IPS-18a (cell line): ENCODE data around the gene PCCA.
A peak's percentile ranks its signal among the peaks of the same experiment; 100 is the strongest.
"Not testable (repeated sequence)": the region's sequence is repeated elsewhere in the genome, so short reads cannot be mapped to it uniquely, and the experiment has no call there.

Source experiments
- H3K27ac ChIP-seq: one replicate; pipeline ENCODE4 v1.5.1; 2013; ENCODE audit warnings: low read length
- H3K27me3 ChIP-seq: one replicate; pipeline ENCODE4 v1.6.1; 2013; ENCODE audit warnings: mild to moderate bottlenecking, low read length; ENCODE audit not compliant: control insufficient read depth, insufficient read depth
- H3K36me3 ChIP-seq: one replicate; pipeline ENCODE4 v1.6.1; 2013; ENCODE audit warnings: low read depth, low read length; ENCODE audit not compliant: control insufficient read depth
- H3K4me1 ChIP-seq: one replicate; pipeline ENCODE4 v1.6.1; 2013; ENCODE audit warnings: low read depth, low read length; ENCODE audit not compliant: control insufficient read depth
- H3K4me3 ChIP-seq: one replicate; pipeline ENCODE4 v1.5.1; 2013; ENCODE audit warnings: low read length
- H3K9ac ChIP-seq: one replicate; pipeline ENCODE4 v1.6.1; 2013; ENCODE audit warnings: mild to moderate bottlenecking, low read length, moderate library complexity
- H3K9me3 ChIP-seq: one replicate; pipeline ENCODE4 v1.6.1; 2013; ENCODE audit warnings: low read depth, low read length; ENCODE audit not compliant: control insufficient read depth

Gene PCCA

DNA sequence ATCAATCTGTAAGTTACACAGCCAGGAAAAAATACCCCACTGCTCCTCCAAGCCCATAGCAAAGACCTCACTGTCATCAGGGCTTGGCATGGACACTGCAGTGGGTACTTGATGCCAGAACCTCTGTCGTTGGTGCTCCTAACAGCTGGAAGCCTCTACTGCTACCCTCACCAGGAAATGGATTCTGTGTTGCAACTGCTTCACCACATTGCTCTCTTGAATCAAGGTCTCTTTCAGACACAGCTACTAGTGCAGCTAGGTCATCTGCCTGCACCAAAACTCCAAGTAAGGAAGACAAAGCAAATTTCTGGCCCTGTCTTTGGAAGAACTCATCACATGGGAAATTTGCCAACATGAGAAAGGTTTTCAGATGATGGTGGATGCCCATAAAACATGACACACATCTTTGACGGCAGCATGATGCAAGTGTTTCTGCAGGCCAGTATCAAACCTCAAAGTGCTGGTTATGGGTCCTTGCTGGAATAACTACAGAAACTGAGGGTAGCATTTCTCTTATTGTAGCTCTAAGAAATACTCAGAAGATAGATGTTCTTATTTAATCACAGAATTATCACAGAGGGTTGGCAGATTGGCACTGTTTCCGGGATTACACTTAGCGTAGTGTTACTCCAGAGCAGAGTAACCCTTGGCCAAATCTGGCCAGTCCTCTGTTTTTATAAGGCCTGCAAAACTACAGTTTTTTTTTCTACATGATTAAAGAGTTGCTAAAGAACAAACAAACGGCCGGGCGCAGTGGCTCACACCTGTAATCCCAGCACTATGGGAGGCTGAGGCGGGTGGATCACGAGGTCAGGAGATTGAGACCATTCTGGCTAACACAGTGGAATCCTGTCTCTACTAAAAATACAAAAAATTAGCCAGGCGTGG, 12.9 kb upstream of the PCCA start:
- no peaks in the 10 kb centered on the region for H3K36me3 ChIP-seq

DNA sequence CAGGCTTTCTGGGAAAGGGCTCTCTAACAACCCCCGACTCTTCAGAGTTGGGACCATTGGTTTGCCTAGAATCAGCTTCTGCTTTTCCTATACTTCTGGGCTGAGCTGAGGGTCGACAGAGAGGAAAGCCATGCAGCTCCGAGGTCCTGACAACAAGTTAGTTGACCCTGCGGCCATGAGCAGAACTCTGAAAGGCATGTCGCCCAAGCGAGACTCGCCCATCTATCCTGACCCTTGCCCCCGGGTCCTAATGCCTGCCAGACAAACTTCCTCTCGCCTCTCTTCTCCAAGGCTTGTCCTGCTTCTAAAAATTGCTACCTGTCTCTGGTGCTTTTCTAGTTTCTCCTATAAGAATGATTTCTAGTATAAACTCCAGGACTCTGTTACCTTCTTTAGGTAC, 9.9 kb upstream of the PCCA start:
- not testable (repeated sequence) for H3K27me3 ChIP-seq, H3K9me3 ChIP-seq, H3K9ac ChIP-seq, H3K36me3 ChIP-seq, H3K27ac ChIP-seq
- Histone ChIP-seq H3K4me3 (peak overlapping the region; percentile 57), H3K4me1 (peaks cover 12% of the 10 kb centered on the region)

More for the DNA sequence above, 12.9 kb upstream of the PCCA start:
- no peak overlapping the region for H3K27ac ChIP-seq
- no peaks in the 10 kb centered on the region for H3K9me3 ChIP-seq
- H3K4me3 ChIP-seq = no peak overlapping the region
- no peaks in the 10 kb centered on the region for H3K27me3 ChIP-seq
- peaks cover 12% of the 10 kb centered on the region for H3K4me1 ChIP-seq
- no peak overlapping the region for H3K9ac ChIP-seq

DNA sequence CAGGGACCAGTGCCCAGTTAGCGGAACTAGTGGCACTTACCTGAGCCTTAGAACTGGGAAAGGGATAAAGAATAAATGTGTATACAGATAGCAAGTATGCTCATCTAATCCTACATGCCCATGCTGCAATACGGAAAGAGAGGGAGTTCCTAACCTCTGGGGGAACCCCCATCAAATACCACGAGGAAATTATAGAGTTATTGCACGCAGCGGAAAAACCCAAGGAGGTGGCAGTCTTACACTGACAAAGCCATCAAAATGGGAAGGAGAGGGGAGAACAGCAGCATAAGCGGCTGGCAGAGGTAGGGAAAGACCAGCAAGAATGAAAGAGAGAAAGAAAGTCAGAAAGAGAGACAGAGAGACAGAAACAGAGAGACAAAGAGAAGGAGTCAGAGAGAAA, 5.5 kb upstream of the PCCA start:
- peaks cover 21% of the 10 kb centered on the region for H3K4me1 ChIP-seq
- not testable (repeated sequence) for H3K9ac ChIP-seq, H3K9me3 ChIP-seq, H3K27me3 ChIP-seq, H3K36me3 ChIP-seq, H3K27ac ChIP-seq, H3K4me3 ChIP-seq

DNA sequence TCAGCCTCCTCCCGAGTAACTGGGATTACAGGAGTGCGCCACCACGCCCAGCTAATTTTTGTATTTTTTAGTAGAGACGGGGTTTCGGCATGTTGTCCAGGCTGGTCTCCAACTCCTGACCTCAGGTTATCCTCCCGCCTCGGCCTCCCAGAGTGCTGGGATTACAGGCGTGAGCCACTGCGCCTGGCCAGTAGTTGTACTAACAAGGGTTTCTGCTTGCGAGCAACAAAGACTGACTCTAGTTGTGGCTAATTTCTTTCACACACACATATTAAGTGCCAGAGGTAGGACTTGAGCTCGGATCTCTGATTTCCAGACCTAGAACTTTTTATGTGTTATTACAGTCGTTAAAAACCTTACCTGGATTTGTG, 635 bp upstream of the PCCA start:
- no peaks in the 10 kb centered on the region for H3K9me3 ChIP-seq
- peaks cover 18% of the 10 kb centered on the region for H3K4me1 ChIP-seq
- no peaks in the 10 kb centered on the region for H3K27me3 ChIP-seq
- H3K36me3 ChIP-seq = peaks cover 5% of the 10 kb centered on the region
- H3K4me3 ChIP-seq = peak overlapping the region; percentile 95
- peak overlapping the region; percentile 70 for H3K9ac ChIP-seq
- H3K27ac ChIP-seq = peak overlapping the region; percentile 63

DNA sequence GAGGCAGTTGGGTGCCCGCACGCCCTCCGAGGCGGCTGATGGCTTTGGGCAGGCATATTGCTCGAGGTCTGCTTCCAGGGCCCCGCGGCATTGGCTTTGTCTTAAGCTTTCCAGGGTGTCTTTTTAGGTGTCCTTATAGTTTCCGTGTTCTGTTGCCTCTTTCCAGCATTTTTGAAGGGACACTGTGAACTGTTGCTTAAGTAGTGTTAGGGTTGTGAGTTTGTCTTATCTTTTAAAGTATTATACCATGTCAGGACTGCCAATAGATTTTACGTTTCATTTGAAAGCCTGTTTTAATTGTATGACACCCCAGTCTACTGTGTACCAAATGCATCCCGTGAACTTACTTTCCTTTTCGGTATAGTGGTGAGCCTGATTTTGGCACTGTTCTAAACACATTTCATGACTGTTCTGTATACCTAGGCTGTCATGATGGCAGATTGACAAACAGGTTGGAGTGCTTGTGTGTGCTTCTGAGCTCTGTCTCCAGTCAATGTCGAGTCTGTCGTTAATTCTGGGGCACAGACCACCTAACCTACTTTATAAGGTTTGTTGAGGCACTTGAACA, 656 bp downstream of the PCCA start:
- Histone ChIP-seq H3K9ac (peak overlapping the region; percentile 70), H3K36me3 (peaks cover 5% of the 10 kb centered on the region), H3K4me1 (peaks cover 18% of the 10 kb centered on the region), H3K27ac (no peak overlapping the region), H3K27me3 (no peaks in the 10 kb centered on the region), H3K9me3 (no peaks in the 10 kb centered on the region), H3K4me3 (peak overlapping the region; percentile 95)

DNA sequence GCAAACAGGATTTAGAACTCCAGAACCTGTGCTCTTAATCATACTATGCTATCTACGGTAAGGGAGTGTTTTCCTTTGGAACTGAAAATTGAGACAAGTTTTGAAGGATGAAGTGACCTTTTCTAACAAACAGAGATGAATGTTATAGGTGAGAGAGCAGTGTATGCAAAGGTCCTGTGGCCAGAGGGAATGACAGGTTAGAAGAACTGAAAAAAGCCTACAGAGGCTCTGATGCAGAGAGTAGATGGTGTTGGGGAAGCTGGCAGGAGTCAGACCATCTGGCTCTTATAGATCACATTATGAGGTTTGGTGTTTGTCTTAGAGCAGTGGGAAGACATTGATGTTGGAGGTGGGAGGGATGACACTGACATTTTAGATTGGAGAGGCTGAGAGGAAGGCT, 2.0 kb downstream of the PCCA start:
- H3K36me3 ChIP-seq = peaks cover under 1% of the 10 kb centered on the region
- no peak overlapping the region for H3K27ac ChIP-seq
- peaks cover 22% of the 10 kb centered on the region for H3K4me1 ChIP-seq
- no peak overlapping the region for H3K9ac ChIP-seq
- no peak overlapping the region for H3K4me3 ChIP-seq
- H3K27me3 ChIP-seq = no peaks in the 10 kb centered on the region
- no peaks in the 10 kb centered on the region for H3K9me3 ChIP-seq

DNA sequence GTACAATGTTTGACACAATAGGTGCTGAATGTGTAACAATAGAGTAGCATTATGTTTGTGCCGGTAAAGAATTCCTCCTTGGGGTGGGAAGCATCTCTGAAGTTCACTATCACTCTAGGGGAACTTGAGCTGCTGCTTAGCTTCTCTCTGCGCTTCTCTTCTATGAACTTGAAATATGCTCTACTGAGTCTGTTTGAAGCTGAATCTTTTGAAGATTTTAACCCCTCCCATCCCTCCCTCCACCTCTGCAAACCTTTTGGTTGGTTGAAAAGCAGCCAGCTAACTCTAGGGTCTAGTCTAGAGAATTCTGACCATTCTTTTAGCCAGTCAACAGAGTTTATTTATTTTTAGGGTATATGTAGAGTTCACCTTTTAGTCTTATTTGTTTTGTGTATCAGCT, 2.5 kb downstream of the PCCA start:
- Histone ChIP-seq H3K4me3 (no peak overlapping the region), H3K4me1 (peaks cover 22% of the 10 kb centered on the region), H3K9ac (no peak overlapping the region), H3K36me3 (no peaks in the 10 kb centered on the region), H3K9me3 (no peaks in the 10 kb centered on the region), H3K27ac (no peak overlapping the region), H3K27me3 (no peaks in the 10 kb centered on the region)

DNA sequence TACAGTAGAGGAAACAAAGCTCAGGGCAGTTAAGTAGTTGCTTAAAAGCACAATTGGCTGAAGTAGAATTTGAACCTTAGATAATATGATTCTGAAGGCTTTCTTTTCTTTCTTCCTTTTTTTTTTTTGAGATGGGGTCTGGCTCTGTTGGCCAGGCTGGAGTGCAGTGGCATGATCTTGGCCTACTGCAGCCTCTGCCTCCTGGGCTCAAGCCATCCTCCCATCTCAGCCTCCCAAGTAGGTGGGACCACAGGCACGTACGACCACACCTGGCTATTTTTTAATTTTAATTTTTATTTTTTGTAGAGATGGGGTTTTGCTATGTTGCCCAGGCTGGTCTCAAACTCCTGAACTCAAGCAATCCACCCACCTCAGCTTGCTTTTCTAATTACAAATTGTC, 3.4 kb downstream of the PCCA start:
- H3K4me1 ChIP-seq = peaks cover 22% of the 10 kb centered on the region
- H3K27me3 ChIP-seq, H3K9ac ChIP-seq, H3K4me3 ChIP-seq, H3K36me3 ChIP-seq, H3K9me3 ChIP-seq, H3K27ac ChIP-seq: not testable (repeated sequence)

DNA sequence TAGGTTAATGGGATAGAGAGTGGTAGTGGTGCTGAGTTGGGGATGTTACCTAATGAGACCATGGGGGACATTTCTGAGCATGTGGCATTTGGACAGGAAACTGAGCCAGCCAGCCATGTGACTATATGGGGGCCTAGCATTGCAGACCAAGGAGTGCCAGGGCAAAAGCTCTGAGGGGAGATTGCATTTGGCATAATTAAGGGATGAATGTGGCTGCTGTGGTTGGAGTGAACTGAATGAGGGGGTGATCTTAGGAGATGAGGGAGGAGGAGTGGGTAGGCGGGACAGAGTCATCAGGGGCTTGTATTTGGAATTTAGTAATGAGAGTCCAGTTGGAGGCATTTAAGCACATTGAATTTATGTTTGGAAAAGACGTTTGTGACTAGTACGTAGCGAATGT, 6.6 kb downstream of the PCCA start:
- Histone ChIP-seq H3K9ac (no peak overlapping the region), H3K36me3 (no peaks in the 10 kb centered on the region), H3K27me3 (no peaks in the 10 kb centered on the region), H3K9me3 (no peaks in the 10 kb centered on the region), H3K4me3 (no peak overlapping the region), H3K27ac (no peak overlapping the region), H3K4me1 (peaks cover 8% of the 10 kb centered on the region)

DNA sequence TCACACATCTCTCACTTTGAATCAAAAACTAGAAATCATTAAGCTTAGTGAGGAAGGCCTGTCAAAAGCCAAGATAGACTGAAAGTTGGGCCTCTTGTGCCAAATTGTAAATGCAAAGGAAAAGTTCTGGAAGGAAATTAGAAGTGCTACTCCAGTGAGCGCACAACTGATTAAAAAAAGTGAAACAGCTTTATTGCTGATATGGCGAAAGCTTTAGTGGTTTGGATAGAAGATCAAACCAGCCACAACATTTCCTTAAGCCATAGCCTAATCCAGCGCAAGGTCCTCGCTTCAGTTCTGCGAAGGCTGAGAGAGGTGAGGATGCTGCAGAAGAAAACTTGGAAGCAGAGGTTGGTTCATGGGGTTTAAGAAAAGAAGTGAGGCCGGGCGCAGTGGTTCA, 7.6 kb downstream of the PCCA start:
- Histone ChIP-seq H3K27ac (no peak overlapping the region), H3K9ac (no peak overlapping the region), H3K4me1 (peaks cover 4% of the 10 kb centered on the region), H3K36me3 (no peaks in the 10 kb centered on the region), H3K9me3 (no peaks in the 10 kb centered on the region), H3K27me3 (no peaks in the 10 kb centered on the region), H3K4me3 (no peak overlapping the region)

DNA sequence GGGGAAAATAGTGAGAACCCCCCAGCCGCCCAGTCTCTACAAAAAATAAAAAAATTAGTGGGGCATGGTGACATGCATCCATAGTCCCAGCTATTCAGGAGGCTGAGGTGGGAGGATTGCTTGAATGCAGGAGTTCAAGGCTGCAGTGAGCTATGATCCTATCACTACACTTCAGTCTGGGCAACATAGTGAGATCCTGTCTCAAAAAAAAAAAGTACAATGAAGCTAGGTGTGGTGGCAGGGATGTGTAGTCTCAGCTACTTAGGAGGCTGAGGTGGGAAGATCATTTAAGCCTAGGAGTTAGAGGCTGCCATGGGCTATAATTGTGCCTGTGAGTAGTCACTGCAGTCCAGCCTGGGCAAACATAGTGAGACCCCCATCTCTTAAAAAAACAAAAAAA, 8.9 kb downstream of the PCCA start:
- Histone ChIP-seq H3K9ac (no peak overlapping the region), H3K9me3 (no peaks in the 10 kb centered on the region), H3K4me3 (no peak overlapping the region), H3K27ac (no peak overlapping the region), H3K36me3 (no peaks in the 10 kb centered on the region), H3K4me1 (peaks cover 4% of the 10 kb centered on the region), H3K27me3 (no peaks in the 10 kb centered on the region)
